ENCODE results near the gene ACAA1. TPM values are rescaled to one million over a fixed set of nuclear protein-coding genes. Genes with fewer than 3 reads are reported as not detected.
"Not testable (repeated sequence)": the region's sequence is repeated elsewhere in the genome, so short reads cannot be mapped to it uniquely, and the experiment has no call there.

Gene ACAA1
- polyA plus RNA-seq, 1 donor: 96.2 TPM

DNA sequence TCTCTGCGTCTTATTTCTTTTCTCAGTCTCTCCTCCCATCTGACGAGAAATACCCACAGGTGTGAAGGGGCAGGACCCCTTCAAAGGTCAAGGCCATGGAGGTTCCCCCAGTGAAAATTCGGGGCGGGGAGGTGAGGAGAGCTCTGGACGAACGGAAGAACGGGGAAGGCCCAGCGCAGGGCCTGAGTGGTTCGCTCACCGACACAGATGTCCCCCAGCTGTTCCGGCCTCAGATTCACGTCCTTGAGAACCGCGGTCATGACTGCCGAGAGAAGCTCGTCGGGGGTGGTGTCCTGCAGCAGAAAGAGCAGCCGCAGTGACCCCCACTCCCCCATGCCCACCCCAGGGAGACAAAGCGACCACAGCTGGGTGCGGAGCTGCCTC is 542 bp downstream of the ACAA1 start:
- no peaks in the 10 kb centered on the region for H3K9me3 ChIP-seq (ENCODE audit: control insufficient read depth, low read depth, low read length)
- WGBS (ENCODE audit: insufficient coverage, low lambda C conversion rate): no CpG with 5 or more reads among the region's 20 CpGs
- H3K36me3 ChIP-seq (ENCODE audit: control insufficient read depth, insufficient read depth, low read length): peaks cover 35% of the 10 kb centered on the region
- peaks cover 52% of the 10 kb centered on the region for H3K4me1 ChIP-seq (ENCODE audit: control insufficient read depth, insufficient read depth, low read length)
- peak overlapping the region; percentile 69 for H3K27ac ChIP-seq (ENCODE audit: low read length)
- DNase-seq: peak in 1 of 2 donors; percentile 58
- H3K4me3 ChIP-seq (ENCODE audit: low read length): peak overlapping the region; percentile 85
- H3K27me3 ChIP-seq (ENCODE audit: control insufficient read depth, insufficient read depth, low read length): no peaks in the 10 kb centered on the region

DNA sequence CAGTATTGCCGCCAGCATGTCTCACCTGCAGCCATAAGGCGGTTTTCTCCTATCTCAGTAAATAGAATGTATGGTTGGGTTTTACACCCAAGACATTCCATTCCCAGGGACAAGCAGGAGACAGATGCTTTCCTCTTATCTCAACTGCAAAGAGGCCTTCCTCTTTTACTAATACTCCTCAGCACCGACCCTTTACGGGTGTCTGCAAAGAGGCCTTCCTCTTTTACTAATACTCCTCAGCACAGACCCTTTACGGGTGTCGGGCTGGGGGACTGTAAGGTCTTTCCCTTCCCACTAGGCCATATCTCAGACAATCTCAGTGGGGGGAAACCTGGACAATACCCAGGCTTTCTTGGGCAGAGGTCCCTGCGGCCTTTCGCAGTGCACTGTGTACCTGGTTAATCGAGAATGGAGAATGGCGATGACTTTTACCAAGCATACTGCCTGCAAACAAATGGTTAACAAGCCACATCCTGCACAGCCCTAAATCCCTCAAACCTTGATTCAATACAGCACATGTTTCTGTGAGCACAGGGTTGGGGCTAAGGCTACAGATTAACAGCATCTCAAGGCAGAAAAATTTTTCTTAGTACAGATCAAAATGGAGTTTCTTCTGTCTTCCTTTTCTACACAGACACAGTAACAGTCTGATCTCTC is 1.2 kb downstream of the ACAA1 start:
- H3K27me3 ChIP-seq (ENCODE audit: control insufficient read depth, insufficient read depth, low read length); DNase-seq; H3K9me3 ChIP-seq (ENCODE audit: control insufficient read depth, low read depth, low read length): not testable (repeated sequence)
- H3K27ac ChIP-seq (ENCODE audit: low read length): peak overlapping the region; percentile 69
- peaks cover 35% of the 10 kb centered on the region for H3K36me3 ChIP-seq (ENCODE audit: control insufficient read depth, insufficient read depth, low read length)
- H3K4me3 ChIP-seq (ENCODE audit: low read length): peak overlapping the region; percentile 85
- no CpG with 5 or more reads among the region's 10 CpGs for WGBS (ENCODE audit: insufficient coverage, low lambda C conversion rate)
- peaks cover 58% of the 10 kb centered on the region for H3K4me1 ChIP-seq (ENCODE audit: control insufficient read depth, insufficient read depth, low read length)

DNA sequence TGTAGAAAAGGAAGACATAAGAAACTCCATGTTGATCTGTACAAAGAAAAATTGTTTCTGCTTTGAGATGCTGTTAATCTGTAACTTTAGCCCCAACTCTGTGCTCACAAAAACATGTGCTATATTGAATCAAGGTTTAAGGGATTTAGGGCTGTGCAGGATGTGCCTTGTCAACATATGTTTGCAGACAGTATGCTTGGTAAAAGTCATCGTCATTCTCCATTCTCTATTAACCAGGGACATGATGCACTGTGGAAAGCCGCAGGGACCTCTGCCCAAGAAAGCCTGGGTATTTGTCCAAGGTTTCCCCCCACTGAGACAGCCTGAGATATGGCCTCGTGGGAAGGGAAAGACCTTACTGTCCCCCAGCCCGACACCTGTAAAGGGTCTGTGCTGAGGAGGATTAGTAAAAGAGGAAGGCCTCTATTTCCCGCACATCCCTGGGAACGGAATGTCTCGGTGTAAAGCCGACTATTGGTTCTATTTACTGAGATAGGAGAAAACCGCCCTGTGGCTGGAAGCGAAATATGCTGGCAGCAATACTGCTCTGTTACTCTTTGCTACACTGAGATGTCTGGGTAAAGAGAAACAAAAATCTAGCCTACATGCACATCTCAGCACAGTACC is 2.3 kb downstream of the ACAA1 start:
- peak overlapping the region; percentile 91 for H3K27ac ChIP-seq (ENCODE audit: low read length)
- WGBS (ENCODE audit: insufficient coverage, low lambda C conversion rate): no CpG with 5 or more reads among the region's 10 CpGs
- not testable (repeated sequence) for H3K27me3 ChIP-seq (ENCODE audit: control insufficient read depth, insufficient read depth, low read length); DNase-seq; H3K9me3 ChIP-seq (ENCODE audit: control insufficient read depth, low read depth, low read length); H3K4me3 ChIP-seq (ENCODE audit: low read length)
- H3K4me1 ChIP-seq (ENCODE audit: control insufficient read depth, insufficient read depth, low read length): peaks cover 64% of the 10 kb centered on the region
- H3K36me3 ChIP-seq (ENCODE audit: control insufficient read depth, insufficient read depth, low read length): peaks cover 36% of the 10 kb centered on the region

DNA sequence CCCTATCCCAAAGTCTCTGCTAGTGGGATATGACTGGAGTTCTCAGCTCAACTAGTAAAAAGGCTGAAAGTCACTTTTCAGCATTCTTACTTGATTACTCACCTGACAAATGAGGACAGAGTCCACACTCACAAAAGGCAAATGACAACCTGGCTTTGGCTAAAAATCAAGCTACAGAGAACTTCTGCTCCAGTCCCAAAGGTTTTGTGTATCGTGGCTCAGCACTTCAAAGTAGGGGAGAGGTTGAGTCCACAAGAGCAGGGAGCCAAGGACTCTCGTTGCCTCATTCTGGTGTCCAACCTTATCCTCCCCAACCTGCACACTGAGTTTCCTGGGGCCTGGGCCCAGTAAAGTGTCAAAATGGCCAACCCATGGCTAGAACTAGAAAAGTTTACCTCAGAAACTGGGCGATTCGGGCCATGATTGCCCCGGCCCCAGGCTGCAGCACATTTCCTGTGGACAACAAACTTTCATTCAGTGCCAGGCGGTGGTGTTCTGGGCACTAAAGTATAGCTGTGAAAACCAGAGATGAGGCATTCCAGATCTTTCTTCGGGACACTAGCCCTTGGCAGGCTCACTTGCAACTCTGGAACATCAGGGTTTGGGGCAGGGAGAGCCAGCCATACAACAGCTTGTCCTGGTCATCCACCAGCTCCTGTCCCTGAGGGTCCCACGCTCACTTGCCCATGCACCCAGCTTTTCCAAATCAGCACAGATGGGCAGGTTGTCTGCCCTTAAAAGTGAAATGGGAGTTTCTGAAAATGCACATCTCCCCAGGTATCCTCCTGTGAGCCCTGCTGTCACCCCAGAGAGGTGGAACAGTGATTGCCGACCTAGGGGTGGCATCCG is 3.1 kb downstream of the ACAA1 start:
- Histone ChIP-seq H3K4me1 (ENCODE audit: control insufficient read depth, insufficient read depth, low read length) (peaks cover 70% of the 10 kb centered on the region), H3K36me3 (ENCODE audit: control insufficient read depth, insufficient read depth, low read length) (peaks cover 44% of the 10 kb centered on the region), H3K9me3 (ENCODE audit: control insufficient read depth, low read depth, low read length) (no peaks in the 10 kb centered on the region), H3K27ac (ENCODE audit: low read length) (peak overlapping the region; percentile 91), H3K4me3 (ENCODE audit: low read length) (no peak overlapping the region), H3K27me3 (ENCODE audit: control insufficient read depth, insufficient read depth, low read length) (no peaks in the 10 kb centered on the region)
- WGBS (ENCODE audit: insufficient coverage, low lambda C conversion rate): no CpG with 5 or more reads among the region's 10 CpGs
- peak; percentile 84 to 91 for DNase-seq

DNA sequence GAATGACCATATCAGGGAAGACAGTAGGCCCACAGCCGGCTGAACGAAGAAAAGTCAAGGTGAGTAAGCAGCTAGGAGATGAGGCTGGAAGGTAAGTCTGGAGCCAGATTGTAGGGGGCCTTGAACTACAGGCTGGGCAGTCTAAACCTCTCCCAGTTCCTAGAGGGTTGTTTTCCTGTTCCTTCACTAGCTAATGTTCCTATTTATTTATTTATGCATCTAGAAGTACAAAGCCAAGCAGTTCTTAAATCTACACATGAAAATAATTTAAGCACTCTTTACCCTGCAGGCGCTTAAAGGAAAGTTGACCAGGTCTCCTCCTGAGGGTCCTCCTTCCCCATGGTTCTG is 3.7 kb downstream of the ACAA1 start:
- DNase-seq: no peak
- Histone ChIP-seq H3K27me3 (ENCODE audit: control insufficient read depth, insufficient read depth, low read length) (no peaks in the 10 kb centered on the region), H3K4me3 (ENCODE audit: low read length) (no peak overlapping the region), H3K4me1 (ENCODE audit: control insufficient read depth, insufficient read depth, low read length) (peaks cover 73% of the 10 kb centered on the region), H3K36me3 (ENCODE audit: control insufficient read depth, insufficient read depth, low read length) (peaks cover 48% of the 10 kb centered on the region), H3K9me3 (ENCODE audit: control insufficient read depth, low read depth, low read length) (no peaks in the 10 kb centered on the region), H3K27ac (ENCODE audit: low read length) (peak overlapping the region; percentile 91)
- no CpG with 5 or more reads among the region's 3 CpGs for WGBS (ENCODE audit: insufficient coverage, low lambda C conversion rate)

DNA sequence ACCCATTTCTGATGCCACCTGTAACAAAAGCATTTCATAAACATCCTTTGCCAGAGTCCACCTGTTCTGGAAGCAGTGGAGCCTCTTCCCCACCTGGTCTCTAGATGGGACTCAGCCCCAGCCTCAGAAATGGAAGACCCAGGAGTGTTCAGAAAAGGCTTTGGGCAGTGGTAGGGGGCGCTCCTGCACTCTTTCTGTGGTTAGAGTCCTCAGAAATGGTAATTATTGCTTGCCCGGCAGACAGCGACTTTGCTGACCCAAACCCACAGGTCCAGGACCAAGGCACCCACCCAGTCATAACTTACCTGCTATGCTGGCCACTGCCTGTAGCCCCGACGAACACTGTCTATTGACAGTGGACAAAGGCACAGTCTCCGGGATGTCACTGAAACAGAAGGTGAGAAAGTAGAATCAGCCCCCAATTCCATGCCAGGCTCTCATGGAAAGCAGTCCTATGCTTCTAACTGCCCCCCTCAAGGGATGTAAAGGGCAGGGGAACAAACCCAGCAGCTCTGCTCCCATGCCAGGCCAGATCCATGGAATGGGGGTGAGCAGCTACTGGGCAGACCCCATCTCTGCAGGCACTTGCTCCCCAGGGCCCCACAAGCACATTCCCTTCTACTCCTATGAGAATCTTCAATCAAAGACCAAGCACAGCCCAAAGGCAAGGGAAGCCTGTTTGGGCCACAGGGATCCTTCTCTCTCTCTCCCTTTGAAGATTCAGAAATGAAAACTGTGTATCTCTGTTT is 5.1 kb downstream of the ACAA1 start:
- Histone ChIP-seq H3K36me3 (ENCODE audit: control insufficient read depth, insufficient read depth, low read length) (peaks cover 62% of the 10 kb centered on the region), H3K4me3 (ENCODE audit: low read length) (no peak overlapping the region), H3K27me3 (ENCODE audit: control insufficient read depth, insufficient read depth, low read length) (no peaks in the 10 kb centered on the region), H3K27ac (ENCODE audit: low read length) (peak overlapping the region; percentile 91), H3K4me1 (ENCODE audit: control insufficient read depth, insufficient read depth, low read length) (peaks cover 79% of the 10 kb centered on the region), H3K9me3 (ENCODE audit: control insufficient read depth, low read depth, low read length) (no peaks in the 10 kb centered on the region)
- no peak for DNase-seq
- no CpG with 5 or more reads among the region's 6 CpGs for WGBS (ENCODE audit: insufficient coverage, low lambda C conversion rate)

DNA sequence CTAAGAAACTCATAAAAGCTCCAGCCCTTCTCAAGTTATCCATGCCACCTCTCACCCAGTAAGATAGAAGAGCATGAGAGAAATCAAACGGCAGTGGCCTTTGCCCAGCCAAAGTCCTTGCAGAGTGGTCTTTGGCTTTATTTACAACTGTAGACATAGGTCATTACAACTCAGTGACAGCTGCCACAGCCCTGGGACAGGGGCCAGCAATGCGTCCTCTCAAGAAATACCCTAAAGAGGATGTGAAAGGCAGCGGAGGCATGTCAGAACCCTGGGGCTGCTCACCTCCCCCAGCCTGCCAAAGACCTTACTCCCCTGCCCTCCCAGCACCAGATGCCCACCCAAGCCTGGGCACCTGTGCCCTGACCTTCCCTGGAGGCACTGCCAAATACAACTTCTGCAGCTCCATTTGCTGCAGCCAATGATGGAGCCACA is 6.3 kb downstream of the ACAA1 start:
- WGBS (ENCODE audit: insufficient coverage, low lambda C conversion rate): no CpG with 5 or more reads among the region's 3 CpGs
- no peak overlapping the region for H3K4me3 ChIP-seq (ENCODE audit: low read length)
- peaks cover 74% of the 10 kb centered on the region for H3K36me3 ChIP-seq (ENCODE audit: control insufficient read depth, insufficient read depth, low read length)
- peaks cover 89% of the 10 kb centered on the region for H3K4me1 ChIP-seq (ENCODE audit: control insufficient read depth, insufficient read depth, low read length)
- peak overlapping the region; percentile 91 for H3K27ac ChIP-seq (ENCODE audit: low read length)
- DNase-seq: peak; percentile 89 to 95
- H3K9me3 ChIP-seq (ENCODE audit: control insufficient read depth, low read depth, low read length): no peaks in the 10 kb centered on the region
- no peaks in the 10 kb centered on the region for H3K27me3 ChIP-seq (ENCODE audit: control insufficient read depth, insufficient read depth, low read length)

DNA sequence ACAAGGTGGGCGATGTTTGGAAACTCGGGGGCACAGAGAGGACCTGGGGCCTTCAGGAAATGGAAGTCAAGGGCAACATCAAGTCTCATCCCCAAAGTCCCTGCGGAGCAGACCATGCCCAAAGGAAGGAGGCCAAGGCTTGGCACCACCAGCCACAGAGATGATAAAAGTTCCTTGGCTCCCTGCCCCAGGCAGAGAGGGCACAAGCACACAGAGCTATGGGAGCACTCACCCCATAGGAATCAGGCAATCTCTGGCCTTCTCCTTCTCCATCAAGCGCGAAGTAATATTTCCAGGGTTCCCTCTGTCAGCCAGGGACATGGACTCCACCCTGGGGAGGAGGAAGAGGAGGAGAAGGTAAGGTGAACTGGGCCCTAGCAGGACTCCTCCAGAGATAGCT is 7.9 kb downstream of the ACAA1 start:
- DNase-seq: no peak
- Histone ChIP-seq H3K4me3 (ENCODE audit: low read length) (no peak overlapping the region), H3K27ac (ENCODE audit: low read length) (peak overlapping the region; percentile 91), H3K36me3 (ENCODE audit: control insufficient read depth, insufficient read depth, low read length) (peaks cover 81% of the 10 kb centered on the region), H3K4me1 (ENCODE audit: control insufficient read depth, insufficient read depth, low read length) (peaks cover 88% of the 10 kb centered on the region), H3K27me3 (ENCODE audit: control insufficient read depth, insufficient read depth, low read length) (no peaks in the 10 kb centered on the region), H3K9me3 (ENCODE audit: control insufficient read depth, low read depth, low read length) (no peaks in the 10 kb centered on the region)
- WGBS (ENCODE audit: insufficient coverage, low lambda C conversion rate): no CpG with 5 or more reads among the region's 5 CpGs

DNA sequence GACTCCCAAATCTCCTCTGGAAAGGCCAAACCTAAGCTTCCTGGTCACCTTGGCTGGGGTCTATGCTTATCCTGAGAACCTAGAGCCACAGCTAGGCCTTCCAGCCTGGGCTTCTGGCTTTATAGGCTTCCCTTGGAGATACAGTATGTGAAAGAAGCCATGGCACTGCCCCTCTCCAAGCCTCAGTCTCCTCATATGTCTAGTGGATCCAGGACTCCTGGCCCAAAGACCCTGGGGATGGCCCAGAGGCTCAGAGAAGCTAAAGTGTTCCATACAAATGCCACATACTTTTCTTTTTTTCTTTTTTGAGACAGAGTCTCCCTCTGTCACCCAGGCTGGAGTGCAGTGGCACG is 8.6 kb downstream of the ACAA1 start:
- Histone ChIP-seq H3K4me1 (ENCODE audit: control insufficient read depth, insufficient read depth, low read length) (peaks cover 81% of the 10 kb centered on the region), H3K9me3 (ENCODE audit: control insufficient read depth, low read depth, low read length) (no peaks in the 10 kb centered on the region), H3K27ac (ENCODE audit: low read length) (no peak overlapping the region), H3K4me3 (ENCODE audit: low read length) (no peak overlapping the region), H3K36me3 (ENCODE audit: control insufficient read depth, insufficient read depth, low read length) (peaks cover 81% of the 10 kb centered on the region), H3K27me3 (ENCODE audit: control insufficient read depth, insufficient read depth, low read length) (no peaks in the 10 kb centered on the region)
- DNase-seq: no peak
- WGBS (ENCODE audit: insufficient coverage, low lambda C conversion rate): 100% methylated on average over 1 of the region's 1 CpG

Data from large intestine (tissue), 3 donors.